Measurements from ENCODE around the gene DGKH.

DNA sequence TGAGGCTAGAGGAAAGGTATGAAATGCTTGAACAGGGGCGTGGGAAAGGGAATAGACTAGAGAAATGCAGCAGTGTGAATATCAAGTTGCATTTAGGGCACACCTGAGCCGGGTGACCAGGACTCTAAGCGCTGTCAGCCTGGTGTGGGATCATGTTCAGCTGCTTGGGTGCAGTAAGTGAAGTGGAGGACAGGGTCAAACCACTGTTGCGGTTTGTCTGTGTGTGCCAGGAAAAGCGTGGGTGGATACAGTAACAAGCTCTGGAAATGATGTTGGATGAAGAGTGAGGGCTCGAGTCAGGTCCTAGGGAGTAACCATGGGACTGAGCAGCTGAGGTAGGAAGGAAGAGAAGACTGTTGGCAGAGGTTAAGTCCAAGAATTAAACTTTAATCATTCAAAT lies 15.8 kb downstream of the DGKH start:
- TF ChIP-seq CTCF (IDR thresholded peaks at IDR 0.05; ENCODE audit: low read length), result no peak
- TF ChIP-seq EZH2 (IDR thresholded peaks at IDR 0.05; ENCODE audit: borderline replicate concordance, low read length), result no peak
